Superior temporal gyrus (tissue), 1 donor: ENCODE results near the gene GLB1L.

ENCODE experiments used
- DNase-seq: peaks from one replicate; pipeline ENCODE4 v3.0.0-alpha.2; 2016; ENCODE audit errors: extremely low spot score

Gene GLB1L

GRCh38 chr2:219223831-219224610 lies 21.2 kb downstream of the GLB1L start:
- DNase-seq, result no peak

- no peak for DNase-seq
Observed at GRCh38 chr2:219221957-219222518, 23.2 kb downstream of the GLB1L start.

- no peak for DNase-seq
Observed at GRCh38 chr2:219220652-219221402, 24.4 kb downstream of the GLB1L start.

GRCh38 chr2:219219784-219220532 lies 25.3 kb downstream of the GLB1L start:
- DNase-seq, result no peak

GRCh38 chr2:219218732-219219701 lies 26.2 kb downstream of the GLB1L start, which contains the start of gene ABCB6:
ABCB6 (minus strand) TSS chr2:219218958; CDS start chr2:219218673, 285 bp downstream.
- peak; percentile 97 for DNase-seq

- DNase-seq, result no peak
Observed at GRCh38 chr2:219218217-219218731, 27.0 kb downstream of the GLB1L start.

- DNase-seq, result no peak
Observed at GRCh38 chr2:219216535-219216915, 28.7 kb downstream of the GLB1L start.

- DNase-seq, result no peak
Observed at GRCh38 chr2:219215871-219216534, 29.2 kb downstream of the GLB1L start.

GRCh38 chr2:219214786-219215185 lies 30.5 kb downstream of the GLB1L start:
- DNase-seq, result no peak

- no peak for DNase-seq
Observed at GRCh38 chr2:219214141-219214540, 31.1 kb downstream of the GLB1L start.

- no peak for DNase-seq
Observed at GRCh38 chr2:219213486-219214071, 31.7 kb downstream of the GLB1L start.

- no peak for DNase-seq
Observed at GRCh38 chr2:219213026-219213415, 32.2 kb downstream of the GLB1L start.

- DNase-seq, result no peak
Observed at GRCh38 chr2:219210886-219211362, 34.3 kb downstream of the GLB1L start.

- no peak for DNase-seq
Observed at GRCh38 chr2:219210196-219210885, 34.9 kb downstream of the GLB1L start.

- DNase-seq, result no peak
Observed at GRCh38 chr2:219209236-219210195, 35.7 kb downstream of the GLB1L start.

GRCh38 chr2:219207884-219208740 lies 37.1 kb downstream of the GLB1L start:
- no peak for DNase-seq
